Measurements from ENCODE around the gene NEXN.

Gene NEXN

GRCh38 chr1:77888081-77888780, at the start of gene NEXN:
Gene NEXN, plus strand, starts transcription at chr1:77888624. Its CDS starts 27,483 bp downstream, at chr1:77916107.
- DNase-seq (ENCODE audit: low read depth, low spot score), result no peak

DNA sequence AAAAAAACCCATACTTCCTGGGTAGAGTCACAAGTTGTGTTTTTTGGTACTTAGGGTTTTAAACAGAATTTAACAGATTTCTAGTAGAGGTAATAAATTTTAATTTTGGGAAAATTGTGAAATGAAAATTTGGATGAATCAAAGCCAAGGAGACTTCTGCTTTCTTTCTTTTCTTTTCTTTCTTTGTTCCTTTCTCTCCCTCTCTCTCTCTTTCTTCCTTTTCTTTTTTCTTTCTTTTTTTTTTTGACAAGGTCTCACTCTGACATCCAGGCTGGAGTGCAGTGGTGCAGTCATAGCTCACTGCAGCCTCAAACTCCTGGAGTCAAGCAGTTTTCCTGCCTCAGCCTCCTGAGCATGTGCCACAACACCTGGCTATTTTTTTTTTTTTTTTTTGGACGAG, 46.9 kb upstream of the NEXN start:
- no peak for DNase-seq (ENCODE audit: low read depth, low spot score)

DNA sequence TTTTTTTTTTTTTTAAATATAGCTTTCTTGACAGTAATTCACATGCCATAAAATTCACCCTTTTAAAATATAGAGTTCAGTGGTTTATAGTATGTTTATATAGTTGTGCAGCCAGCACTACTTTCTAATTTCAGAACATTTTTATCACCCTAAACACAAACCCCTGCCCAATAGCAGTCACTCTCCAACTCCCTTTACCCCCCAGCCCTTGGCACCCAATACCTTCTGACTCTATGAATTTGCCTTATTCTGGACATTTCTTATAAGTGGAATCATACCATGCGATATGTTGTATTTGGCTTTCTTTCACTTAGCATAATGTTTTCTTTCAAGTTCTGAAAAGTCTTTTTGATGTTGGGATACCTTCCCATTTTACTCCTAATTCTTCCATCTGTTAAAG, 42.5 kb upstream of the NEXN start:
- DNase-seq (ENCODE audit: low read depth, low spot score), result no peak

DNA sequence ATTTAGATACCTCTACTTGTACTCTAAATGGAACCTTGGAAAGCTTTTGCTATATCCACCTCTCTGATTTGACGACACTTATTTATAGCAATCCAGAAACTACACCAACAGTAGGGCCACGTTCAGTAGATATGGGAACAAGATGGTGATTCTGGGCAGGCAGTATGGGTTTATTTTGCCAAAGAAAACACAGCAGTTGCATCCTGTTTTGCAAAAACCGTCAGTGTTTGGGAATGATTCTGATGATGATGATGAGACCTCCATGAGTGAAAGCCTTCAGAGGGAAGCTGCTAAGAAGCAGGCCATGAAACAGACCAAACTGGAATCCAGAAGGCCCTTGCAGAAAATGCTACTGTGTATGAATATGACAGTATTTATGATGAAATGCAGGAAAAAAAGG, 41.5 kb upstream of the NEXN start:
- no peak for DNase-seq (ENCODE audit: low read depth, low spot score)

DNA sequence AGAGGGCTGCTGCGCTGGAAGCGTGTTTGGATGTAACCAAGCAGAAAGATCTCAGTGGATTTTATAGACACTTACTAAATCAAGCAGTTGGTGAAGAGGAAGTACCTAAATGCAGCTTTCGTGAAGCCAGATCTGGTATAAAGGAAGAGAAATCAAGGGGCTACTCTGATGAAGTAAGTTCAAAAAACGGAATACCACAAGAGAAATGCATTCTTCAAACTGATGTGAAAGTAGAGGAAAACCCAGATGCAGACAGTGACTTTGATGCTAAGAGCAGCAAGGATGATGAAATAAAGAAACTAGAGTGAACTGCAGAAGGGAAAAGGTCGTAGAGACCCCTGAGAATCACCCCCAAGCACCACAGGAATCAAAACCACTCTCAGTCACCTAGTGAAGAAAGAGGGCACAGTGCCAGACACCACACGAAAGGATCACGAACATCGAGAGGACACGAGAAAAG, 40.8 kb upstream of the NEXN start:
- DNase-seq (ENCODE audit: low read depth, low spot score), result peak; percentile 25

DNA sequence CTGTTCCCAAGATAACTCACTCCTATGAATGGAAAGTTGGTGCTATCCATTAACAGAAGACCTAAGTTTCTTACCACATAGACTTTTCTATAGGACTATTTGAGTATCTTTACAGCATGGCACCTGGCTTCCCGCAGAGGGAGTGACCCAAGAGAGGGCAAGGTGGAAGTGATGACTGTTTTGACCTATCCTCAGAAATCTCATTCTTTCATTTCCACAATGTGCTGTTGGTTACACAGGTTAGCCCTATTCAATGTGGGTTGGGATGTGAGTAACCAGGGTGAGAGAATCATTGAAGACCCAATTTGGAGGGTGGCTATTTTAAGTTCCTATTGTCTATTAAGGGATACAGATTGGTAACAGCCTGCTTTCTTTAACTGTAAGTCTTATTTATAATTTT, 38.3 kb upstream of the NEXN start:
- DNase-seq (ENCODE audit: low read depth, low spot score), result no peak

DNA sequence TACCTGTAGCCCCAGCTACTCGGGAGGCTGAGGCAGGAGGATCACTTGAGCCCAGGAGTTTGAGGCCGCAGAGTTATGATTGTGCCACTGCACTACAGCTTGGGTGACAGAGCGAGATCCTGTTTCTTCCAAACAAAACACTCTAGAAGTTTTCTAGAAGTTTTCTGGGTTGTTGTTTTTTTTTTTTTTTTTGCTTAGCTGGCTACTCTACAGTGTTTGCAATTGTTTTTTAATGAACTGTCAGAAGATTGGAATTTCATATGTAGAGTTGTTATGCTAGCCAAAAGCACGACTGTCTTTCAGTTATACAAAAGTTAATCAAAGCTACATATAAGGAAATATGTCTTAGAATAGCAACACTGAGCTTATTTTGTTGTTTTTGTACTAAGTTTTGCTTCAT, 30.9 kb upstream of the NEXN start:
- DNase-seq (ENCODE audit: low read depth, low spot score), result no peak

DNA sequence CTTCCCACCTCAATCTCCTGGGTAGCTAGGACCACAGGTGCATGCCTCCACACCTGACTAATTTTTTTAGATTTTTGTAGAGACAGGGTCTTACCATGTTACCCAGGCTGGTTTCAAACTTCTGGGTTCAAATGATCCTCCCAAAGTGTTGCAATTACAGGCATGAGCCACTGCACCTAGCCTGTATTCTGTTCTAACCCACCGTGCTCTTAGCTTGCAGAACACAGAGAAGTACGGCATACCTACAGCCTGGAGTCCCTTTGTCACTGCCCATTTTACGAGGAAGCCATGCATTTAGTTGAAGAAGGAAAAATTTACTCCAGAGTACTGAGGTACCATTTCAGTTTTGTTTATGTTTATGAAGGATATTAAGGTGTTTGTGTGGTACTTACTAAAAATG, 29.7 kb upstream of the NEXN start:
- no peak for DNase-seq (ENCODE audit: low read depth, low spot score)

DNA sequence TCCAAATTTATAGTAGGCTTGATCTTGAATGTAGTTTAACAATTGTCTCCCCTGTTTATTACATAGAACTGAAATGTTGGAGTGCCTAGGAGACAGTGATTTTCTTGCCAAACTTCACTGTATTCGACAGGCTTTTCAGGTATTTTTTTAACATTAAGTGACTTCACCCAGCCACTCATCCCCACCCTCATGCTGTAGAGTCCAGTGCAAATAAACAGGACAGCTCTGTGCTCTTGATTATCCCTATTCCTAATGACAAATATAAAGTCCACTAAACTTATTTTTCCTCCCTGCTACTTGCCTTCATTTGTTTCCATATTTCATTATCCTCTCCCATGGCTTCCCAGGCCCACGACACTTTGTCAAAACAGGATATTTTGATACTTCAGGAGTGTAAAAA, 29.2 kb upstream of the NEXN start:
- no peak for DNase-seq (ENCODE audit: low read depth, low spot score)

DNA sequence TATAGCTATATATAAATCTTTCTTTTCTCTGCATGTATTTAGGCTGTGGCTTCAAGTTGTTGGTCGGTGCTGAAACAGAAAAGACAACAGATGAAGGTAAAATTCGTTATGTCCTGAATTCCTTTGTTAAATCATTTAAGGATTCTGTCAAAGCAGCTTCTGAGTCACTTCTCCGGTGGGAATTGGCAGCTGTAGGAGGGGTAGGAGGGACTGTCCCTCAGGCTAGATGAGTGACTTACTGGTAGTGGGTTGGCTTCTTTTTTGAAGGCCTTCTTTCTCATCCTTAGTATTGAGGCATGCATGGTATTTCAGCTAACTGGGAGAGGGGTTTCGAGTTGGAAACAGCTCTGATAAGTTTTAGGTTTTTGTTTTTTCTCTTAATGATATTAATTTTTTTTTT, 22.1 kb upstream of the NEXN start:
- no peak for DNase-seq (ENCODE audit: low read depth, low spot score)

- no peak for DNase-seq (ENCODE audit: low read depth, low spot score)
These were observed 15.8 kb upstream of the NEXN start for GRCh38 chr1:77872645-77873044.

- DNase-seq (ENCODE audit: low read depth, low spot score), result no peak
These were observed 15.0 kb upstream of the NEXN start for GRCh38 chr1:77873461-77873860.

- no peak for DNase-seq (ENCODE audit: low read depth, low spot score)
These were observed 13.5 kb upstream of the NEXN start for GRCh38 chr1:77874804-77875445.

GRCh38 chr1:77876884-77877283, 11.5 kb upstream of the NEXN start:
- DNase-seq (ENCODE audit: low read depth, low spot score), result no peak

GRCh38 chr1:77881061-77881460, 7.4 kb upstream of the NEXN start:
- no peak for DNase-seq (ENCODE audit: low read depth, low spot score)

- DNase-seq (ENCODE audit: low read depth, low spot score), result no peak
These were observed 6.0 kb upstream of the NEXN start for GRCh38 chr1:77882411-77882810.

- no peak for DNase-seq (ENCODE audit: low read depth, low spot score)
These were observed 588 bp downstream of the NEXN start for GRCh38 chr1:77888781-77889642.

DNA sequence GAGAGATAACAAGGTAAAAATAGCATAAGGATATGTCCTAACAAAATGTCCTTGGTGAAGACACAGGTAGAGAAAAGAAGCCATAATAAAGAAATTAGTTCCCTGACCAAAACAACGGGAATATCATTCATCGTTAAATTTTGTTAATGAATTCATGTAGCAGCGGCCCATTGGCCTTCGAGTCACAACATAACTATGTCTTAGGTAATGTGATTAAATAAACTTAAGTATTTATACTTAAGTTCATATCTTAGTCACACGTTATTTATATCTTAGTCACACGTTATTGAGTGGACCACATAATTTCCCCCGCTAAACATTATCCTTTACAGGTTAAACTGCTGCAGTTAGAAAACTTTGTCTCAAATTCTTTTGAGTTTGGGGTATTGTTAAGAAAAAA, 1.2 kb downstream of the NEXN start:
- DNase-seq (ENCODE audit: low read depth, low spot score), result no peak

DNA sequence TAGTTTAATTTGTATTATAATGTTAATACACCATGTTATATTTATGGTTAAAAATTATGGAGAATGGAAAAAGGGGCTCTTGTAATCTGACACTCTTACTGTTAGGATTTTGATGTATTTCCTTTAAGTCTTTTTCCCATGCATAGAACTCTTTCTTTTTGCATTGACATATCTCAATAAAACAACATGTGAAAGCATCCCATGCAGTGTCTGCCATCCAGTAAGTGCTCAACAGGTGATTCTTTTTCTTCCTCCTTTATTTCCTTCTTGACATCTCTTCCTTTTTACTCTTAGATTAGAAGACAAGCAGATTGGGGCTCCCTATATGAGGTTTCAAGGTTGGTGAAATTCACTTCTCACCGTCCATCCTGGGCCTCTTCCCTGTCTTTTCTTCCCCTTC, 2.8 kb downstream of the NEXN start:
- DNase-seq (ENCODE audit: low read depth, low spot score), result no peak

DNA sequence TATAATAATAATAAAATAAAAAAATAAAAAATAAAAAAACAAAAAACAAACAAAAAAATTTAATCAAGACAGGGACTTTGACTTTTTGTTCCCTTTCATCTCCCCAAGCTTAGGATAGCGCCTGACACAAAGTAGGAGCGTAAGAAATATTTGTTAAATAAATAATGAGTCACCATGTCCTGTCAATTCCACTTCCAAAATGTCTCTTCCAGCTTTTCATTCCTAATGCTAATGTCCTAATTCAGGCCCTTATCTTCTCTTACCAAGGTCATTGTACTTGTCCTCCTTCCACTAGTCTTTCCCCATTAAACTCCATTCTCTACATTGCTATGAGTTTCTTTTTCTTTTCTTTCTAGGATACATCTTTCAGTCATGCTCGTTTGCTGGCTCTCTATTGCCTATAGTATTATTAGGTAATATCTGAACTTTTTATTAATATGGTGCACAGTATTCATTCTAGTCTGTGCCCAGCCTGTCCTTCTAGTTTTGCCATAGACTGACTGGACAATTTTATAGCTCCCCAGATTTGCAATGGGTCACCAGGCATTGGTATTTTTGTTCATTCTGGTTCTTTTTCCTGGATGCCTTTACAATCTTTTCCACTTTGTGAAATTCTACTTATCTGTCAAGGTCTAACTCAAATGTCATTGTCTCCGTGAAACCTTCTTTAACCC, 11.4 kb downstream of the NEXN start:
- no peak for DNase-seq (ENCODE audit: low read depth, low spot score)

GRCh38 chr1:77900687-77901293, 12.4 kb downstream of the NEXN start:
- DNase-seq (ENCODE audit: low read depth, low spot score), result no peak

DNA sequence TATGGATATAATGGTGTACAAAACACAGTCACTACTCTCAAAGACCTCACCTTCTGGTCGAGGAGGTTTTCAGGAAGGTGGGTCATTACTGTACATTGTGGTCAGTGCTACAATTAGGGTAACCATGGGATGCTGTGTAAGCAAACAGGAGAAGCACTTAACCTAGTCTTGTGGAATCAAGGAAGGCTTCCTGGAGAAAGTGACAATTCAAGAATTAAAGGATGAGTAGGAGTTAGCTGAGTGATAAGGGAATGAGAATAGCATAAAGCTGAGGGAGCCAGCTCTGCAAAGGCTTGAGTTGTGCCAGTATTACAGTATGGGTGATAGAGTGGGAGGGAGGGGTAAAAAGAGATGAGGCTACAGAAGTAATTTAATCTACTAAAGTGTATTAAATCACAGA, 17.2 kb downstream of the NEXN start:
- no peak for DNase-seq (ENCODE audit: low read depth, low spot score)

Data from activated naive CD8-positive, alpha-beta T cell treated with anti-CD3 and anti-CD28 coated beads, Interleukin-2, amount 50 U/mL, for 16 hours (primary cell).